Neural crest cell (in vitro differentiated cells): Measurements from ENCODE around the gene PLP1. TPM values are rescaled to one million over a fixed set of nuclear protein-coding genes. Genes with fewer than 3 reads are reported as not detected.

Experiments used
- DNase-seq: peaks from one replicate; pipeline ENCODE4 v3.0.0; 2021; ENCODE audit warnings: low read depth, mixed read lengths, low spot score
- H3K27ac Mint-ChIP-seq: one replicate; pipeline ENCODE4 v1.8.0; 2021; ENCODE audit warnings: mild to moderate bottlenecking, mixed read lengths; ENCODE audit not compliant: unreplicated experiment
- H3K27me3 Mint-ChIP-seq: 2 replicates; pipeline ENCODE4 v1.8.0; 2021; ENCODE audit warnings: low read depth, mild to moderate bottlenecking, mixed read lengths
- H3K36me3 Mint-ChIP-seq: 2 replicates; pipeline ENCODE4 v1.8.0; 2021; ENCODE audit warnings: low read depth, mild to moderate bottlenecking, mixed read lengths
- H3K4me1 Mint-ChIP-seq: 2 replicates; pipeline ENCODE4 v1.8.0; 2021; ENCODE audit warnings: mixed read lengths
- H3K4me3 Mint-ChIP-seq: one replicate; pipeline ENCODE4 v1.8.0; 2021; ENCODE audit warnings: mild to moderate bottlenecking, mixed read lengths
- H3K9me3 Mint-ChIP-seq: 2 replicates; pipeline ENCODE4 v1.8.0; 2021; ENCODE audit warnings: mixed read lengths
- total RNA-seq: library from RNA; stranded (reverse); gene quantifications from 2 replicates; pipeline ENCODE4 v1.2.1, GENCODE V29; 2021
- TF ChIP-seq, protein P1 (sequence below): fragments of 200-600 bp; sonication (generic); conservative IDR thresholded peaks from 2 replicates; pipeline ENCODE4 v1.5.0; 2021; ENCODE audit warnings: antibody characterized with exemption, mild to moderate bottlenecking

PLP1 gene
- total RNA-seq, 1 donor from 2014 or later: 265 TPM

GRCh38 chrX:103781706-103782105 lies 5.1 kb downstream of the PLP1 start:
- Mint-ChIP-seq H3K27ac (peak overlapping the region; percentile 74), H3K4me3 (peak overlapping the region; percentile 94), H3K9me3 (no peaks in the 10 kb centered on the region), H3K4me1 (peaks cover 88% of the 10 kb centered on the region), H3K27me3 (no peaks in the 10 kb centered on the region), H3K36me3 (peaks cover 18% of the 10 kb centered on the region)
- TF ChIP-seq, protein P1, sequence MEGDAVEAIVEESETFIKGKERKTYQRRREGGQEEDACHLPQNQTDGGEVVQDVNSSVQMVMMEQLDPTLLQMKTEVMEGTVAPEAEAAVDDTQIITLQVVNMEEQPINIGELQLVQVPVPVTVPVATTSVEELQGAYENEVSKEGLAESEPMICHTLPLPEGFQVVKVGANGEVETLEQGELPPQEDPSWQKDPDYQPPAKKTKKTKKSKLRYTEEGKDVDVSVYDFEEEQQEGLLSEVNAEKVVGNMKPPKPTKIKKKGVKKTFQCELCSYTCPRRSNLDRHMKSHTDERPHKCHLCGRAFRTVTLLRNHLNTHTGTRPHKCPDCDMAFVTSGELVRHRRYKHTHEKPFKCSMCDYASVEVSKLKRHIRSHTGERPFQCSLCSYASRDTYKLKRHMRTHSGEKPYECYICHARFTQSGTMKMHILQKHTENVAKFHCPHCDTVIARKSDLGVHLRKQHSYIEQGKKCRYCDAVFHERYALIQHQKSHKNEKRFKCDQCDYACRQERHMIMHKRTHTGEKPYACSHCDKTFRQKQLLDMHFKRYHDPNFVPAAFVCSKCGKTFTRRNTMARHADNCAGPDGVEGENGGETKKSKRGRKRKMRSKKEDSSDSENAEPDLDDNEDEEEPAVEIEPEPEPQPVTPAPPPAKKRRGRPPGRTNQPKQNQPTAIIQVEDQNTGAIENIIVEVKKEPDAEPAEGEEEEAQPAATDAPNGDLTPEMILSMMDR: no peak
- no peak for DNase-seq

DNA sequence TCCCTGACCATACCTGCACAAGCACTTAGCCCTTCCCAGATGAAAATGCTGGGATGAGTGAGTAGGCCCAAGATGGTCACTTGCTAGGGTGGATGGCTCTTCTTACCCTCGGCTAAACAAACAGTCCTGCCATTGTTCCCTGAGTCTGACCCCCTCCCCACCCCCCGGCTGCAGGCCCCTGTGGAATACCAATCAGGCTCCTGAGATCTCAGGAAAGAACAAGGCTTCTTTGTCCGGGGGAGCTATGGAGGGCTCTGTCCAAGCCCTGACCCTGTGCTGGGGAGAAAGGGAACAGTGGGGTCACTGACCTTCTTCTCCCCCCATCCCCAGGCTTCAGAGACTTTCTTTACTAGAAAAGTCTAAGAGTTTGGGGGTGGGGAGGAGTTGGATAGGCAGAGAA lies 6.0 kb downstream of the PLP1 start:
- peak; percentile 44 for DNase-seq
- H3K4me1 Mint-ChIP-seq: peaks cover 85% of the 10 kb centered on the region

GRCh38 chrX:103783196-103783595 lies 6.6 kb downstream of the PLP1 start:
- Mint-ChIP-seq H3K27ac (peak overlapping the region; percentile 81), H3K4me3 (peak overlapping the region; percentile 83), H3K4me1 (peaks cover 82% of the 10 kb centered on the region), H3K36me3 (peaks cover 28% of the 10 kb centered on the region), H3K27me3 (no peaks in the 10 kb centered on the region), H3K9me3 (no peaks in the 10 kb centered on the region)
- DNase-seq: no peak
- TF ChIP-seq, protein P1: no peak

More for the DNA sequence above, 6.0 kb downstream of the PLP1 start:
- H3K9me3 Mint-ChIP-seq: no peaks in the 10 kb centered on the region
- no peaks in the 10 kb centered on the region for H3K27me3 Mint-ChIP-seq
- peak overlapping the region; percentile 81 for H3K27ac Mint-ChIP-seq
- H3K36me3 Mint-ChIP-seq: peaks cover 26% of the 10 kb centered on the region
- TF ChIP-seq, protein P1: no peak
- H3K4me3 Mint-ChIP-seq: peak overlapping the region; percentile 83

DNA sequence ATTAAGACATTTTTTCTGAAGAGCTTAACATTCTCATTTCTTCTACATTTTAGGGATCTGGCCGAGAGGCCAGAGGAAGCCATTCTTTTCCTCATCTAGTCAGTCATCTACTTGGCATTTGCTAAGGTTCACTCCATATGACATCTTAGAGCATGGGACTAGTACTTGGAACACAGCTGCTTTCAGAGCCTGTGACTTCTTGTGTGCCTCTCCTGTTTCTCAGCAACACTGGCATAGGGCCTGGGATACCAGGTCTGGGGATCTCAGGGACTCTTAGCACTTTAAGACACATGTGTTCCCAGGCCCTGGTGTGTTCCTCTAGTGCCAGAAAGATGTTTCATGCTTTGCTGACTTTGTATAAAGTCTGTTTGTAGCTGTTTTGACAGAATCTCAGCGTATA lies 7.3 kb downstream of the PLP1 start:
- Mint-ChIP-seq H3K36me3 (peaks cover 31% of the 10 kb centered on the region), H3K9me3 (no peaks in the 10 kb centered on the region), H3K4me1 (peaks cover 74% of the 10 kb centered on the region), H3K4me3 (peak overlapping the region; percentile 55), H3K27ac (peak overlapping the region; percentile 90), H3K27me3 (no peaks in the 10 kb centered on the region)
- DNase-seq: no peak
- TF ChIP-seq, protein P1: no peak

- Mint-ChIP-seq H3K27me3 (no peaks in the 10 kb centered on the region), H3K27ac (peak overlapping the region; percentile 4), H3K4me3 (peak overlapping the region; percentile 2), H3K36me3 (peaks cover 42% of the 10 kb centered on the region), H3K9me3 (no peaks in the 10 kb centered on the region), H3K4me1 (peaks cover 63% of the 10 kb centered on the region)
- TF ChIP-seq, protein P1: no peak
- DNase-seq: no peak
Observed at GRCh38 chrX:103789004-103789403, 12.4 kb downstream of the PLP1 start.

- H3K9me3 Mint-ChIP-seq: no peaks in the 10 kb centered on the region
- no peak overlapping the region for H3K27ac Mint-ChIP-seq
- peak overlapping the region; percentile 11 for H3K4me3 Mint-ChIP-seq
- no peaks in the 10 kb centered on the region for H3K27me3 Mint-ChIP-seq
- no peak for DNase-seq
- TF ChIP-seq, protein P1: no peak
- H3K36me3 Mint-ChIP-seq: peaks cover 34% of the 10 kb centered on the region
- H3K4me1 Mint-ChIP-seq: peaks cover 65% of the 10 kb centered on the region
Observed at GRCh38 chrX:103791228-103791627, 14.6 kb downstream of the PLP1 start.
